NK-92 treated with Interleukin-12 subunit alpha and Interleukin-12 subunit beta, amount 100 ng/mL, for 24 hours (cell line): Measurements from ENCODE around the gene CASP10.

Source experiments
- DNase-seq: peaks from one replicate; lab custom pipeline; 2025; lab: John Stamatoyannopoulos, UW

Gene CASP10

DNA sequence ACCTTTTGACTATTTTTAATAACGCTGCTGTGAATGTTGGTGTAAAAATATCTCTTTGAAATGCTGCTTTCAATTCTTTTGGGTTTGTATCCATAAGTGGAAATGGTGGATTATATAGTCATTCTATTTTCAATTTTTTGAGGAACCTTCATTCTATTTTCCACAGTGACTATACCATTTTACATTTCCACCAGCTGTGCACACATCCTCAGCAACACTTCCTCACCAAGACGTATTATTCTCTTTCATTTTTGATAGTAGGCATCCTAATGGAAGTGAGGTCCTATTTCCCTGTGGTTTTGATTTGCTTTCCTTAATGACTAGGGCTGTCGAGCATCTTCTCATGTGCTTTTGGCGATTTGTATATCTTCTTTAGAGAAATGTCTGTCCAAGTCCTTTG lies 14.8 kb downstream of the CASP10 start:
- DNase-seq, result no peak

DNA sequence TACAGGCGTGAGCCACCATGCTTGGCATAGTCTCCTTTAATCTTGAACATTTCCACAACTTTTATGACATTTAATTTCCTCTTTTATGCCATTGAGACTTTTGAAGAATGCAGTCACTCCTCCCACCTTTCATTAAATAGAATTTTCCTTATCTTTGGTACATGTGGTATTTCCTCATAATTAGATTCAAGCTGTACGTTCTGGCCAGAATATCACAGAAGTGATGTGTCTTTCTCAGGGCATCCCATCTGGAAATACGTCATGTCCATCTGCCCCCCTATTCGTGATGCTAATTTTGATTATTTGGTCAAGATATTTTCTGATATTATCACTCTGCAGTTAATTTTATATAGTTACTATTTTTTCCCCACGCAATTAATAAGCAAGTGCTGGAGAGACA lies 16.9 kb downstream of the CASP10 start:
- no peak for DNase-seq

DNA sequence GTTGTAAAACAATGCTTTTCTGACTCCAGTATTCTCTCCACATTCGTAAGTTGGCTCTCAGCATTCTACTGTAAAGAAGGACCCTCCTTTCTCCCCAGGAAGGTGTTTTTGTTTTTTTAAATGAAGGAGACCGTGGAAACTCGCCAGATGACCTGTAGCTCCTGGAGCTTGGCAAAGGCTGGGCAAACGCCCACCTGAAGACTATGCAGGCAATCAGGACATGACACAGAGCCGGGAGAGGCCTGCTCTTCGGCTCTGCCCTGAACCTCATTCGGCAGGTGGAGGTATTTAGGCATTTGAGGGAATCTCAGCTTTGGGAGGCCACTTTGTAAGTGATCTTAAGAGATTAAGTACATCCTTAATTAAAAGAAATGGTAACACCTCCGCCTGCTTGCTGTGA lies 17.4 kb downstream of the CASP10 start:
- DNase-seq, result no peak

DNA sequence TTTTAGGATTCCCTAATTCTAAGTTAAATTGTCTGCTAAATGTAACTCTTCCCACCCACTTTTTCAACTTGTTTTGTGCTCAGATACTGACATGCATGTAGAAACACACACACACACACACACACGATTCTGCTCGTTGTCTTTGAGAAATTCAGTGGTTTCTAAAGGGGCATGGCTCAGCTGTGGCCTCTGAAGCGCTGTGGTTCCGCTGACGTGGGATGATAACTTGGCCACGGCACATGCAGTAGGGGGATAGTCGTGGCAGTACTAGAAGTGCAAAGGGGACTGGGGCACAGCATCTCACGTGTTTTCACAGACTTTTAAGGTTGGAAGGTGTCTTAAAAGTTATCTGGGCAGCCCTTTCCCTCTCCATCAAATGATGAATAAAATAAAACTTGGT lies 18.4 kb downstream of the CASP10 start:
- DNase-seq, result no peak

DNA sequence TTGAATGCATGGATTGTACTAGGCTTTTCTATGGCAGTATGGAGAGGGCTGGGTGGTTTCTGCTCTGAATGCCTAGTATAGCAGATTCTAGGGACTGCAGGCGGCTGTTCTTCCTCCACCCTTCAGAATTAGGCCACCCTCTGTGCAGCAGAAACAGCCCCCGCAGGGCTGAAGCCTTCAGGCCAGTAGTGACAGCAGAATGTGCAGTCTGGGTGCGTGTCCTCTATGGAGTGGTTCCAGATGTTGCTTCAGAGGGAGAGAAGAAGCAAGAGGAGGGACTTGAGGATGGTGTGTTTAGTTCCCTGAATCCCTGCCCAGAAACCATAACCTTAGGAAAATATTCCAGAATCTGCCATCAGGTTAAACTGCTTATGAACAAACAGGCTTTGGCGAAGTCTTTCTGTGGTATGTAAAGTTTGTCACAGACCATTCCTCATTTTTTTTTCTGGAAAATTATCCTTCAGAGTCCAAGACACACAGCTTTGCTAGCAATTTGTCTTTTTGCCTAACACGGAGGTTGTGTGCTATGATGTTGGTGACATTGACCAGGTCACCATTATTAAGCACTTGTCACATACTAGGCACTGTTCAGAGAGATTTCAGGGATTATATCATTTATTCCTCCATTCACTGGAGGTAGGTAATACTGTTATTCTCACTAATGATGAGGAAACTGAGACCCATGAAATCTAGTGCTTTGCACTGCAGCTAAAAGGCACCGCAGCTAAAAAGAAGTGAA lies 21.1 kb downstream of the CASP10 start:
- DNase-seq, result no peak

DNA sequence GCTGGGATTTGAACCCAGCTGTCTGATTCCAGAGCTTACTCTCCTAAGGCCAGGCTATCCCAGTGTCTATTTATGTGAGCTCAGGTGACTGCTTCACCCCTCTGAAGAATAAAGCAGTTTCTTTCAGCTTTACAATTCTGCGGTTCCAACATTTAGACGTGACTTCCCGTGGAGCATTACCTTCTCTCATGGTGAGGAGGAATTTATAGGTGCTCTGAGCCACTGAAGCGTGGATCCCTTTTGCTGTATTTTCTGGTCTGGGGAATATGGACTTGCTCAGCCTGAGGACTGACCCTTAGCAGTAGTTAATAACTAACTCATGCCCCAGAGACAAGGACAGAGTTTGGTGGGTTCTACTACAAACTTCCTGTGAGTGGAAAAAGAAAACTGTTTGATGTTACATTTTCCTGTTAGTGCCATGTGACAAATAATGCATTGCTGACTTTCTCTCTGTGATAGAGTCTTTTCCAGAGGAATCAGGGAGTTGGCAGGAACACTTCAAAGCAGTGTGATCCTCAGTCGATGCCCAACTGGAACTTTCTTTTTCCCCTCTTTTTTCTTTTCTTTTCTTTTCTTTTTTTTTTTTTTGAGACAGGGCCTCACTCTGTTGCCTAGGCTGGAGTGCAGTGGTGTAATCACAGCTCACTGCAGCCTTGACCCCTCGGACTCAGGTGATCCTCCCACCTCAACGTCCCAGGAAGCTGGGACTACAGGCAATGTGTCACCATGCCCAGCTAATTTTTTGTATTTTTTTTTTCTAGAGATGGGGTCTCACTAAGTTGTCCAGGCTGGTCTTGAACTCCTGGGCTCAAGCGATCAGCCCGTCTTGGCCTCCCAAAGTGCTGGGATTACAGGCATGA lies 21.9 kb downstream of the CASP10 start:
- DNase-seq, result no peak

DNA sequence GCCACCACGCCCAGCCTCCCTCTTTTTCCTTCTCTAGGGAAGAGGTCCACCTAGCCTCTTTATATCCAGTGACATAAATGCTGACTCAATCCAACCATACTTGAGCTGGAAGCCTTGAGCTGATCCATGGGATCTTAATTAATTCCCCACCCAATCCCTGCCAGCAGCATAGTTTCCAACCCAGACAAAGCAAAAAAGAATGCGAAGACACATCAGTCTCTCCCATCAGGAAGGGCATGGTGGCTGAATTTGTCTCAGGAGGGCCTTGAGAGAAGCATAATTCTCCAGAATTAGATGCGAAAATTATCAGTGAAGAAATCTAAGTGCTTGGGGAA lies 22.5 kb downstream of the CASP10 start:
- no peak for DNase-seq

DNA sequence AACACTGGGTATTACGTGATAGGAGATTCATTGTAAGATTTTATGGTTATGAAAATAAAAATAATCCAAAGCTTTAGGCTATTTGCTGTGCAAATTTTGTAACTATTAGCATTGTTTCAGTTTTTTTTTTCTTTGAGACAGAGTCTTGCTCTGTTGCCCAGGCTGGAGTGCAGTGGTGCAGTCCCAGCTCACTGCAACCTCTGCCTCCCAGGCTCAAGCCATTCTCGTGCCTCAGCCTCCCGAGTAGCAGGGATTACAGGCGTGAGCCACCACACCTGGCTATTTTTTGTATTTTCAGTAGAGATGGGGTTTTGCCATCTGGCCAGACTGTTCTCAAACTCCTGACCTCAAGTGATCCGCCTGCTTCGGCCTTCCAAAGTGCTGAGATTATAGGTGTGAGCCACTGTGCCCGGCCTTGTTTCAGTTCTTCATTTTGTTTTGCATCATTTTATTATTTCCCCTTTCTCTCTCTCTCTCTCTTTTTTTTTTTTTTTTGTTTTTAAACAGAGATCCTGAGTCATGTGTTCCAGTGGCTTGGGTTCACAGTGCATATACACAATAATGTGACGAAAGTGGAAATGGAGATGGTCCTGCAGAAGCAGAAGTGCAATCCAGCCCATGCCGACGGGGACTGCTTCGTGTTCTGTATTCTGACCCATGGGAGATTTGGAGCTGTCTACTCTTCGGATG lies 25.8 kb downstream of the CASP10 start:
- DNase-seq, result no peak

DNA sequence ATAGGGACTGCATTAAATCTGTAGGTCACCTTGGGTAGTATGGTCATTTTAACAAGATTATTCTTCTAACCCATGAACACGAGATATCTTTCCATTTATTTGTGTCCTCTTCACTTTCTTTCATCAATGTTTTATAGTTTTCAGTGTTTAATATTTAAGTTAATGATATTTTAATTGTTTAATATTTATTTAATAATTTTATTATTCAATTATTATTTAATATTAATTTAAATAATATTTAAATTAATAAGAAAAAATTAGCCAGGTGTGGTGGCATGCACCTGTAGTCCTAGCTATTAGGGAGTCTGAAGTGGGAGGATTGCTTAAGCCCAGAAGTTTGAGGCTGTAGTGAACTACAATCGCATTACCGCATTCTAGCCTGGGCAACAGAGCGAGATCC lies 33.0 kb downstream of the CASP10 start:
- DNase-seq, result no peak

DNA sequence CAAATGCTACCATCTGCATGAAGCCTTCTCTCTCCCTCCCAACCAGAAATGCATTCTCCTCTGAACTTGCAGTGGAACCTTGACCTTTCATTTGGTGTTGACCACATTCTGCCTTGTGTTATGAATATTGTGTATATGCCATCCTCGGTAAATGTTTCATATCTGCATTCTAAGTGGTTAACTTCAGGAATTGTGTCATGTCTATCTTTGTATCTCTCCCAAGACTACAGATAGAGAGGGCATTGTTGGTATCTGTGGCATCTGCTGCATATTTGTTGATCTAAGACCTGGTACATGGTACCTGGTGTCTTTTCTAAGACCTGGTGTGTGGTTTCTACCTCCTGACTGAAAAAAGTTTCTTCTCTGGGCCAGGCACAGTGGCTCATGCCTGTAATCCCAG lies 34.0 kb downstream of the CASP10 start:
- no peak for DNase-seq

DNA sequence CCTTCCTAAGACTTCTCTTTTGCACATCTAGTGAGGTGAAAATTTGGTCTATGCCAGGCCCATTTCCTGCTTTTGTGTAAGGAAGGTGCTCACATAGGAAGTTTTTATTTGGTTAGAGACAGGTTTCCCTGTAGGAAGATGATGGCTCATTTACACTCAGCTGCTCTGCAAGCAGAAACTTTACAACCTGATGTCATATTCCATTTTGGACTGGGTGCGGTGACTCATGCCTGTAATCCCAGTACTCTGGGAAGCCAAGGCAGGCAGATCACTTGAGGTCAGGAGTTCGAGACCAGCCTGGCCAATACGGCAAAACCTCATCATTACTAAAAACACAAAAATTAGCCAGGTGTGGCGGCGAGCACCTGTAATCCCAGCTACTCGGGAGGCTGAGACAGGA lies 35.8 kb downstream of the CASP10 start:
- no peak for DNase-seq

DNA sequence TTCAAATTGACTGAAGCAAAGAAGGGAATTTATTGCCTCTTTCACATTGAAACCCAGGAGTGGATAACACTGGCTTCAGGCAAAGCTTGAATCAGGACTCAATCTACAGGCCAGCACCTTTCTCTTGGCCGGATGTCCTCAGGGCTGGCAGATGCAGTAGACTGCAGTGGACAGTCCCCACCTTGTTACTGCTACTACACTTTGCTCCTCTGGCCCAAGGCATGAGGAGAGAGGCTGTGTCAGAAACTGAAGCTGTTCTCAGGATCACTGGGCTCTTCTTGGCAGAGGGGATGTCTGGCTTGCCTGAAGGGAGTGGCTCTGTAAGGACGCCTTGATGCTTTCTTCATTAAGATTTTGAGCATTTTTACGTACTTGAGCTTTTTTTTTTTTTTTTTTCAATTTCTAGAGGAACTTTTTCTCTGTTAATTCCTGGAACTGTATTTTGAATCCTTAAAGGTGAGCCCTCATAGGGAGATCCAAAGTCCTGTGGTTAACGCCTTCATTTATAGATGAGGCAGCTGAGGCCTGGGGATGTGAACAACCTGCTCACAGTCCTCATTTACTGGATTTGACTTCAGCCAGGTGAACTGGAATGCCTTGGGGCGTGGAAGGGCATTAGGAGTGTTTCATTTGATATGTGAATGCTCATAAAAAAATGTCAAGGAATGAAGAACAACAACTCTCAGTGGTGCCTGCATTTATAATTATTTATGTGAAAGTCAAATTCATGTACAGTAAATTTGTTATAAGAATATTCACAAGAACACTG lies 36.6 kb downstream of the CASP10 start:
- DNase-seq, result no peak

DNA sequence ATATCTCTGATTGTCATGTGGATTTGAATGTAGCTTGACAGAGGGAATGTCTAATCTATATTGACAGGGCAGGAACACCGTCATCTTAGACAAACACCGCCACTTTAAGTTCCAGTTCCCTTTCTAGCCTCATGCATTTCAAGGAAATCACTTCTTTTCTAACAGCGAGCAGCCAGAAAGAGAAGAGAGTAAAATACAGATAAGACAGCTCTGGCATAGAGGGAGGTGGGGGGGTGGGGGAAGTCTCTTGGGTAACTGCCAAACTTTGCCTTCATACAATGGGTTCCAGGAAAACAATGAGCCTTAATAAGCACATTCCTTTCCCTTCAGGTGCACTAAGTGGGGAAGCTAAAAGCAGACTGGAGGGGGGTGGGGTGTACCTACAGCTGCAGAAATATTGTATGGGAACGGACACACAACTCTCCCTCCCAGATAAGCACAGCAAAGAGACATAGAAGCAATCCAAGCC lies 37.2 kb downstream of the CASP10 start:
- DNase-seq, result no peak

DNA sequence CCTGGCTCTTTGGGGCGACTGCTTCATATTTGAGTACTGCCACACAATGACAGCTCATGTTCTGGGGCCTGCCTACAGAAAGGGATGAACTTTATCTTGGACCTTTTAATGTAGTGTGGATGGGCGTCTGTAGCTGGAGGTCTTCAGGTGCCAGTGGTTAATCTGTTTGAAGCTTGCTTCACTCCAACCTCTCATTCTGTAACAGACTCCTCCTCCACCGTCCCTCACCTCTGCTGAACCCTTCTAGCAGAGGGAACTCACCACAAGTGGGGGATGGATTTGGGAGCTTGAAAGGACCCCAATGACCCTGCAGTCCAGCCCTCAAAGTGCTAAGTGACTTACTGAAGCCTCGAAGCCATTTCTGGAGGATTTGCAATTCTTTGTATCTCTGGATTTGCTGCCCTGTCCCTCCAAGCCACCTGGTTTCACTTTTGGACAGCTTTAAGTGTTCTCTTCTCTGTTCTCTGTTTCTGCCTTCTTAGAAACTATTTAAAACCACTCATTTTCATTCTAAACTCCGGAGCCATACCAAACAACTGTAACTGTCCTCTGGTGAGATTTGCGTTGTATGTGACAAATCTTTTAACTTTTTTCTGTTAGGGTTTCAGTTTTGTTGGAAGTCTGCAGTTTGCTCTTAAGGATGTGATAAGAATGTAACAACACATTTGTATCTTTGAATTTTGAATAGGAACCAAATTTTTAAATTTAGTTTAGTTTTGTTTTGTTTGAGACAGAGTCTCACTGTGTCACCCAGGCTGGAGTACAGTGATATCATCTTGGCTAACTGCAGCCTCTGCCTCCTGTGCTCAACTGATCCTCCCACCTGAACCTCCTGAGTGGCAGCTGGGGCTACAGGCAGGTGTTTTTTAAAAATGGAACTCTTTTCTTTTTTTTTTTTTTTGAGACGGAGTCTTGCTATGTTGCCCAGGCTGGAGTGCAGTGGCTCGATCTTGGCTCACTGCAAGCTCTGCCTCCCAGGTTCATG lies 40.4 kb downstream of the CASP10 start:
- DNase-seq, result no peak

DNA sequence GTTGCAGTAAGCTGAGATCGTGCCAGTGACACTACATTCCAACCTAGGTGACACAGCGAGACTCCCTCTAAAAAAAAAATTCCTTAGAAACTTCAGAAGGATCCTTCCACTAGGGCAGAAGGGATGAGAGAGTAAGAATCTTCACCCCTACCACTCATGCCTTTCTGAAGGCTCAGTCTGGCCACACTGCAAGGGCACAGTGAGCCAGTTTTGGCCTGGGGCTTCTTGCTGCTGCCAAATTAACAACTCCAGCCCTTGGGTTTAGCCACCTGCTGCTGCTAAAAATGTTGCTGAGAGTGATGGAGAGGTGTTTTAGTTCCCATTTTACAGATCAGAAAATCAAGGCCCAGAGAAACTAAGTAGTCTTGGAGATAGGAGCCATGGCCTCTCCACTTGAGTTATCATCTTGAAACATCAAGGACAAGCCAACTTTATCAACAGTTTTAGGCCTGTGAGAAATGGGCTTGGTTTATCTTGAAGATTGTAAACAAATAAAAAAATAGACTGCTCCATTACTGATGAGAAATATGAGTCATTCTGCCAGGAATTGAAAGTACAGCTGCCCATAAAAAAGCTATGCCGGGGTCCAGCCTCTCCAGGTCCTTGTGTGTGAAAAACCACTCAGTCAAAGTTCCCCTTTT lies 45.5 kb downstream of the CASP10 start:
- DNase-seq, result no peak

DNA sequence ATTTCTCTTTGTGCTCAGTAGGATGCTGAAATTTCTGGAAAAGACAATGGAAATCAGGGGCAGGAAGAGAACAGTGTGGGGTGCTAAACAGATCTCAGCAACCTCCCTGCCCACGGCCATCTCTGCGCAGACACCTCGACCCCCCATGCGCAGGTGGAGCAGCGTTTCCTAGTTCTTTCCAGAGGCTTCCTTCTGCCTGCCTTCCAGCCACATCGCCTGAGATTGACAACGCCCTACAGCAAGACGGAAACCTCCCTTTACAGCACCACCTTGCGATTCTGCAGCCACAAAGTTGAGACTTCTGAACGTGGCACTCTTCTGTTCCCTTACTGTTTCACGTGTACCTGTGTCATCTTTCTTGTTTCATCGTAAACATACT lies 46.0 kb downstream of the CASP10 start:
- DNase-seq, result no peak

DNA sequence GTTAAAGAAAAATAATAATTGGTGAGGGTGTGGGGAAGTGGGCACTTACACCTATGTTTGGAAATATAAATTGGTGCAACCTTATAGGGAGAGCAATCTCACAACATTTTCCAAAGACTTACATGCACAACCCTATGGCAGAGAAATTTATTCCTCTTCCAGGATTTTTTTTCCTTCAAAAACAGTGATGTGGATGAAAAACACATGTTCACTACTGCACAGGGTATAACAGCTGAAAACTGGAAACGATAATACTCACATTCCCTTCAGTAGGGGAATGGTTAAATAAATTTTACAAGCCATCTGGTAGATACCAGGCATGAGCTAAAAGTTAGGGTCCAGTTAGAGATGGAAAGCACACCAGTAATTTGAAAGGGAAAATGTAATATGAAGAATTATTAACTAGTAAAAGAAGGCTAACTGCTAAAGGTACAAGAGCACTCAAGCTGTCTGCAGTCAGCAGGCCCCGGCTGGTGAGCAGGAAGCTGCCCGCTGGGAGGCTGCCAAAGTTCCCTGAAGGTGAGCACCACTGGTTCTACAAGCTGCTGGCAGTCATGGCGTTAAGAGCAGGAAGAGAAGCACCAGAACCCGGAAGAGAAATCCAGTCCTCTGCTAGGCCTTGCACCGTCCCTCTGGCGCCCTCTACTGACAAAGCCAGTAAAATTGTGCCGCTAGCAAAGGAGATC lies 49.0 kb downstream of the CASP10 start:
- DNase-seq, result peak; percentile 86

DNA sequence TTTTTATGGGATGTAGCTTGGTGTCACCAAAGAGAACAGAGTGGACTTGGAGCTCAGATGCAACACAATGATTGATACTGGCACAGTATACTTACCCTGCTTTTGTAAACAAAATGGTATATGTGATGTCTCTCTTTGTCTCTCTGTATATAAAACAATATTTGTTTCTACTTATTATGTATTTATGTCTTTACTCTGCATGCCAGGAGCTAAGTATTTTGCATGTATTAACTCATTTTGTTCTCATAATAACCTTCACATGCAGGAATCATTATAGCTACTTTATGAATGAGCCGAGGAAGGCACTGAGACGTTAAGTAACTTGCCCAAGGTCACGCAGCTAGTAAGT lies 49.5 kb downstream of the CASP10 start:
- no peak for DNase-seq

DNA sequence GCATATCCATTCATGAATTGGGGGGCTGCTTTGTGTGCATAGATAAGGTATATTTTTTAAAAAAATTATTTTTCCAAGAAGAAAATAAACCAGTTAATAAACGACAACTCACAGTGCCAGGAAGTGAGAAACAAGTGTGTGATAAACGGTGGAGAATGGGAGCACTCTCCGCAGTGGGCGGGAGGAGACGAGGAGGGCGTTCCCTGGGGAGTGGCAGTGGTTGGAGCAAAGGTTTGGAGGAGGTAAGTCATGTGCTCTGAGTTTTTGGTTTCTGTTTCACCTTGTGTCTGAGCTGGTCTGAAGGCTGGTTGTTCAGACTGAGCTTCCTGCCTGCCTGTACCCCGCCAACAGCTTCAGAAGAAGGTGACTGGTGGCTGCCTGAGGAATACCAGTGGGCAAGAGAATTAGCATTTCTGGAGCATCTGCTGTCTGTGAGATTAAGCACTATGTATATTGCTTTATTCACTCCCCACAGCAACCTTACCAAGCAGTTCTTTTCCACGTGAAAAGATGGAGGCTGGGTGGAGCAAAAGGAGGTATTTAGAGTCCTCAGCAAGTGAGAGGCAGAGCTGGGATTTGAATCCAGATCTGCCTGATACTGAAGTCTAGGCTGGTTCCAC lies 50.4 kb downstream of the CASP10 start:
- peak; percentile 75 for DNase-seq
